HG03432 (cell line): ENCODE results near the gene SYNE2.

Experiments
- ATAC-seq: cut with Tn5 transposase; IDR thresholded peaks from one replicate; pipeline ENCODE4 v1.9.1; 2021; ENCODE audit warnings: mild to moderate bottlenecking, moderate library complexity; ENCODE audit not compliant: unreplicated experiment

Gene SYNE2

GRCh38 chr14:64235652-64236640 is 383.1 kb downstream of the SYNE2 start:
- ATAC-seq: peak; percentile 67

GRCh38 chr14:64238049-64238448 is 385.2 kb downstream of the SYNE2 start:
- no peak for ATAC-seq

GRCh38 chr14:64238631-64239030 is 385.8 kb downstream of the SYNE2 start:
- ATAC-seq: no peak

GRCh38 chr14:64244279-64244678 is 391.5 kb downstream of the SYNE2 start:
- ATAC-seq: no peak

- no peak for ATAC-seq
Measured at GRCh38 chr14:64245491-64245890, 392.7 kb downstream of the SYNE2 start.

GRCh38 chr14:64246688-64247087 is 393.9 kb downstream of the SYNE2 start:
- no peak for ATAC-seq

- no peak for ATAC-seq
Measured at GRCh38 chr14:64247195-64247594, 394.4 kb downstream of the SYNE2 start.

GRCh38 chr14:64248689-64249088 is 395.9 kb downstream of the SYNE2 start:
- ATAC-seq: no peak

GRCh38 chr14:64249363-64249762 is 396.6 kb downstream of the SYNE2 start:
- ATAC-seq: no peak

- ATAC-seq: no peak
Measured at GRCh38 chr14:64253672-64254071, 400.9 kb downstream of the SYNE2 start.

- no peak for ATAC-seq
Measured at GRCh38 chr14:64255756-64256155, 403.0 kb downstream of the SYNE2 start.

GRCh38 chr14:64260418-64260817 is 407.6 kb downstream of the SYNE2 start:
- ATAC-seq: no peak

- no peak for ATAC-seq
Measured at GRCh38 chr14:64265222-64265621, 412.4 kb downstream of the SYNE2 start.

- ATAC-seq: no peak
Measured at GRCh38 chr14:64266239-64266638, 413.4 kb downstream of the SYNE2 start.

- no peak for ATAC-seq
Measured at GRCh38 chr14:64272019-64272418, 419.2 kb downstream of the SYNE2 start.
